Measurements from ENCODE around the gene SYCE3.
"Not testable (repeated sequence)": the region's sequence is repeated elsewhere in the genome, so short reads cannot be mapped to it uniquely, and the experiment has no call there.

- TF ChIP-seq POLR2A, CTCF (IDR thresholded peaks at IDR 0.05): not testable (repeated sequence)
Observed at GRCh38 chr22:50608058-50608840, 45.5 kb upstream of the SYCE3 start.
